Spleen (tissue), 11 donors: ENCODE results near the gene SHOX. TPM values are rescaled to one million over a fixed set of nuclear protein-coding genes. Genes with fewer than 3 reads are reported as not detected.

Experiments used
- DNase-seq: peaks from one replicate; pipeline ENCODE4 v3.0.0-alpha.2; 2020
- H3K27ac ChIP-seq, 8 donors: fragments of 200-600 bp; sonication (generic) in 7 of 8; 1 replicate in 4 of 8; 2 replicates in 4 of 8; pipeline versions ENCODE4 v1.5.0 to v1.8.0; 2016 to 2021; ENCODE audit warnings: inconsistent platforms in 4 of 8, mild to moderate bottlenecking in 4 of 8, moderate library complexity in 1 of 8
- H3K27me3 ChIP-seq, 7 donors: fragments of 200-600 bp; sonication (generic) in 6 of 7; replicated peaks in 1 of 7; 1 replicate in 4 of 7; 2 replicates in 3 of 7; pipeline versions ENCODE4 v1.5.0 to v1.8.0; 2016 to 2021; ENCODE audit warnings: inconsistent platforms in 3 of 7, mild to moderate bottlenecking in 1 of 7
- H3K36me3 ChIP-seq, 6 donors: fragments of 200-600 bp; sonication (generic) in 5 of 6; 1 replicate in 4 of 6; 2 replicates in 2 of 6; pipeline versions ENCODE4 v1.5.0 to v1.8.0; 2016 to 2021; ENCODE audit warnings: inconsistent platforms in 2 of 6
- H3K4me1 ChIP-seq, 6 donors: fragments of 200-600 bp; sonication (generic) in 5 of 6; 1 replicate in 3 of 6; 2 replicates in 3 of 6; pipeline versions ENCODE4 v1.5.0 to v1.8.0; 2016 to 2021; ENCODE audit warnings: inconsistent platforms in 3 of 6
- H3K4me3 ChIP-seq, 8 donors: fragments of 200-600 bp; sonication (generic) in 7 of 8; 1 replicate in 4 of 8; 2 replicates in 4 of 8; pipeline versions ENCODE4 v1.5.0 to v1.8.0; 2016 to 2021; ENCODE audit warnings: inconsistent platforms in 4 of 8, mild to moderate bottlenecking in 4 of 8, moderate library complexity in 2 of 8
- H3K9me3 ChIP-seq, 8 donors: fragments of 200-600 bp; sonication (generic) in 7 of 8; 1 replicate in 4 of 8; 2 replicates in 4 of 8; pipeline versions ENCODE4 v1.5.0 to v1.8.0; 2016 to 2021; ENCODE audit warnings: inconsistent platforms in 4 of 8
- CTCF ChIP-seq, 11 experiments: fragments of 200-600 bp in 7 of 11; fragments of 450-650 bp in 4 of 11; sonication (generic) in 4 of 11; IDR thresholded peaks in 8 of 11; conservative IDR thresholded peaks in 3 of 11; 1 replicate in 7 of 11; 2 replicates in 4 of 11; pipeline versions ENCODE4 v1.4.0 to v1.8.0; 2016 to 2021; ENCODE audit warnings: antibody characterized with exemption in 11 of 11, inconsistent platforms in 4 of 11, mild to moderate bottlenecking in 1 of 11
- POLR2A ChIP-seq, 3 donors: fragments of 450-650 bp; IDR thresholded peaks; one replicate each; pipeline ENCODE4 v1.5.1; 2017; ENCODE audit warnings: antibody characterized with exemption in 3 of 3, mild to moderate bottlenecking in 1 of 3
- POLR2AphosphoS5 ChIP-seq, 3 donors: sonication (generic); formaldehyde crosslinking; IDR thresholded peaks; one replicate each; pipeline ENCODE4 v1.5.1; 2017; ENCODE audit warnings: antibody characterized with exemption in 3 of 3
- WGBS, 5 donors: extraction: QIAGEN DNeasy Blood & Tissue Kit in 3 of 5; methylation state at CpG; one replicate each; pipeline versions ENCODE4 v1.1.5 to v1.1.7; 2013 to 2018; 5-methylcytosine and 5-hydroxymethylcytosine counted together
- intact Hi-C: fragments of 100-400 bp; cut with DNase I; formaldehyde crosslinking; loops from one replicate; pipeline ENCODE4 v1.15.0; 2023; ENCODE audit warnings: low total_unique reads
- polyA plus RNA-seq, 3 donors: library from polyadenylated mRNA; stranded (reverse); fragments of 200-250 nt; gene quantifications; one replicate each; pipeline ENCODE4 v1.2.1, GENCODE V29; 2013
- total RNA-seq, 7 donors: library from RNA; depleted of rRNA in 3 of 7; stranded (reverse); fragments of >200 nt in 3 of 7; fragmentation: NEBNext Ultra II Directional in 4 of 7; extraction: Animal tissue kit (Norgen Biotek cat#: 25700) in 4 of 7; gene quantifications; one replicate each; pipeline versions ENCODE4 v1.1.0 to v1.2.1, GENCODE V29; 2016 to 2021
- donor health status: healthy with polysubstance abuse.
- donor health status: DM: no; HTN: no; CAD: no; lungs with moderate emphysema.
- donor health status: DM: no; HTN: no; CAD: no.
- donor health status: Bipolar disorder and iron deficiency.
- donor health status: healthy.
- donor health status: DM: no; HTN: no; CAD: no.
- donor health status: DM: yes; HTN: yes; CAD: no.

SHOX gene
- total and polyA plus RNA-seq, 10 donors, result not detected

- DNase-seq, result no peak
- Histone ChIP-seq H3K4me1 (no peaks in the 10 kb centered on the region), H3K27me3 (no peaks in the 10 kb centered on the region), H3K4me3 (no peak overlapping the region), H3K36me3 (no peaks in the 10 kb centered on the region), H3K27ac (no peak overlapping the region), H3K9me3 (peaks cover 0 to 73% (median 31%) of the 10 kb centered on the region in 8 donors)
- 74 to 95% (median 80%) methylated on average over 2 of the region's 2 CpGs for WGBS, 5 donors
- TF ChIP-seq POLR2A (IDR thresholded peaks at IDR 0.05), result no peak
- TF ChIP-seq POLR2AphosphoS5 (IDR thresholded peaks at IDR 0.05), result no peak
- TF ChIP-seq CTCF (IDR thresholded peaks at IDR 0.05 in 8 of 11, conservative IDR thresholded peaks at IDR 0.05 in 3 of 11), result no peak
- intact Hi-C loops, result no loop called here
Observed at GRCh38 chrX:703466-703865, 72.9 kb downstream of the SHOX start.

GRCh38 chrX:703866-704265, 73.3 kb downstream of the SHOX start:
- 57 to 81% (median 75%) methylated on average over 3 of the region's 3 CpGs for WGBS, 5 donors
- no peak for TF ChIP-seq POLR2A (IDR thresholded peaks at IDR 0.05)
- TF ChIP-seq POLR2AphosphoS5 (IDR thresholded peaks at IDR 0.05), result no peak
- TF ChIP-seq CTCF (IDR thresholded peaks at IDR 0.05 in 8 of 11, conservative IDR thresholded peaks at IDR 0.05 in 3 of 11), result no peak
- intact Hi-C loops, result no loop called here
- peaks cover 0 to 69% (median 31%) of the 10 kb centered on the region in 8 donors for H3K9me3 ChIP-seq
- no peak for DNase-seq
- H3K4me1 ChIP-seq, result no peaks in the 10 kb centered on the region
- H3K27me3 ChIP-seq, result no peaks in the 10 kb centered on the region
- no peak overlapping the region for H3K4me3 ChIP-seq
- H3K27ac ChIP-seq, result no peak overlapping the region
- no peaks in the 10 kb centered on the region for H3K36me3 ChIP-seq

Other genes starting within 250 kb of the SHOX start
- gene PPP2R3B, start 243.9 kb upstream of the SHOX start, total RNA-seq, result 10 to 100 TPM; 12.6 to 34.2 (median 24.4) TPM
- 10 to 100 TPM; 27.0 to 62.2 (median 45.8) TPM for gene PPP2R3B, start 243.9 kb upstream of the SHOX start, polyA plus RNA-seq